Measurements from ENCODE around the gene MAPRE3.
"Not testable (repeated sequence)": the region's sequence is repeated elsewhere in the genome, so short reads cannot be mapped to it uniquely, and the experiment has no call there.

MAPRE3 gene

GRCh38 chr2:26970244-26970927, at the start of gene MAPRE3:
Gene MAPRE3 (plus strand): TSS chr2:26970637. CDS start chr2:27022219, 51,582 bp downstream.
- peak; percentile 53 for DNase-seq (ENCODE audit: low read depth)

GRCh38 chr2:26921323-26921722, 49.1 kb upstream of the MAPRE3 start:
- no peak for DNase-seq (ENCODE audit: low read depth)

- DNase-seq (ENCODE audit: low read depth) = no peak
Observed at GRCh38 chr2:26922405-26923188, 47.8 kb upstream of the MAPRE3 start.

GRCh38 chr2:26923189-26923466, 47.3 kb upstream of the MAPRE3 start:
- DNase-seq (ENCODE audit: low read depth) = not testable (repeated sequence)

- no peak for DNase-seq (ENCODE audit: low read depth)
Observed at GRCh38 chr2:26924731-26925099, 45.7 kb upstream of the MAPRE3 start.

- DNase-seq (ENCODE audit: low read depth) = no peak
Observed at GRCh38 chr2:26925100-26925791, 45.2 kb upstream of the MAPRE3 start.

GRCh38 chr2:26927221-26927620, 43.2 kb upstream of the MAPRE3 start:
- no peak for DNase-seq (ENCODE audit: low read depth)

GRCh38 chr2:26932974-26933373, 37.5 kb upstream of the MAPRE3 start:
- DNase-seq (ENCODE audit: low read depth) = no peak

GRCh38 chr2:26933431-26934334, 36.8 kb upstream of the MAPRE3 start:
- DNase-seq (ENCODE audit: low read depth) = no peak

GRCh38 chr2:26934335-26934724, 36.1 kb upstream of the MAPRE3 start:
- no peak for DNase-seq (ENCODE audit: low read depth)

GRCh38 chr2:26934985-26935384, 35.5 kb upstream of the MAPRE3 start:
- no peak for DNase-seq (ENCODE audit: low read depth)

GRCh38 chr2:26936855-26937254, 33.6 kb upstream of the MAPRE3 start:
- DNase-seq (ENCODE audit: low read depth) = no peak

GRCh38 chr2:26938399-26939118, 31.9 kb upstream of the MAPRE3 start:
- no peak for DNase-seq (ENCODE audit: low read depth)

- DNase-seq (ENCODE audit: low read depth) = no peak
Observed at GRCh38 chr2:26940001-26940400, 30.4 kb upstream of the MAPRE3 start.

- DNase-seq (ENCODE audit: low read depth) = no peak
Observed at GRCh38 chr2:26941486-26941885, 29.0 kb upstream of the MAPRE3 start.

- peak; percentile 24 for DNase-seq (ENCODE audit: low read depth)
Observed at GRCh38 chr2:26942543-26943295, 27.7 kb upstream of the MAPRE3 start.

GRCh38 chr2:26945991-26946750, 24.3 kb upstream of the MAPRE3 start:
- DNase-seq (ENCODE audit: low read depth) = no peak

- peak; percentile 21 for DNase-seq (ENCODE audit: low read depth)
Observed at GRCh38 chr2:26946841-26947784, 23.3 kb upstream of the MAPRE3 start.

- no peak for DNase-seq (ENCODE audit: low read depth)
Observed at GRCh38 chr2:26948800-26949199, 21.6 kb upstream of the MAPRE3 start.

Measured in fibroblast of gingiva (primary cell).